ENCODE data around the gene PSMB4.

DNA sequence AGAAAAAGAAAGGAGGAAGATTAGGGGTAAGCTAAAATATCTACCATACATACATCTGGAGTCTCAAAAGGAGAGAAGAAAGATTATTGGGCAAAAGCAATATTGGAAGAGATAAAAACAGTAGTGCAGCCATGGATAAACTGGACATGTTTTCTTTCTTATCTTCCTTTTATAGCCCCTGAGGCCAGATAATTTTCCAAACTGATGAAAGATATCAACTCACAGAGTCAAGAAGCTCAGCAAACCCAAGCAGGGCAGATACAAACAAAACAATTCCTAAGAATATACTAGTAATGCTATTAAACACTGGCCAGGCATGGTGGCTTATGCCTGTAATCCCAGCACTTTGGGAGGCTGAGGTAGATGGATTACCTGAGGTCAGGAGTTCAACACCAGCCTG, 5.8 kb upstream of the PSMB4 start:
- TF ChIP-seq, protein P1, sequence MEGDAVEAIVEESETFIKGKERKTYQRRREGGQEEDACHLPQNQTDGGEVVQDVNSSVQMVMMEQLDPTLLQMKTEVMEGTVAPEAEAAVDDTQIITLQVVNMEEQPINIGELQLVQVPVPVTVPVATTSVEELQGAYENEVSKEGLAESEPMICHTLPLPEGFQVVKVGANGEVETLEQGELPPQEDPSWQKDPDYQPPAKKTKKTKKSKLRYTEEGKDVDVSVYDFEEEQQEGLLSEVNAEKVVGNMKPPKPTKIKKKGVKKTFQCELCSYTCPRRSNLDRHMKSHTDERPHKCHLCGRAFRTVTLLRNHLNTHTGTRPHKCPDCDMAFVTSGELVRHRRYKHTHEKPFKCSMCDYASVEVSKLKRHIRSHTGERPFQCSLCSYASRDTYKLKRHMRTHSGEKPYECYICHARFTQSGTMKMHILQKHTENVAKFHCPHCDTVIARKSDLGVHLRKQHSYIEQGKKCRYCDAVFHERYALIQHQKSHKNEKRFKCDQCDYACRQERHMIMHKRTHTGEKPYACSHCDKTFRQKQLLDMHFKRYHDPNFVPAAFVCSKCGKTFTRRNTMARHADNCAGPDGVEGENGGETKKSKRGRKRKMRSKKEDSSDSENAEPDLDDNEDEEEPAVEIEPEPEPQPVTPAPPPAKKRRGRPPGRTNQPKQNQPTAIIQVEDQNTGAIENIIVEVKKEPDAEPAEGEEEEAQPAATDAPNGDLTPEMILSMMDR (IDR thresholded peaks at IDR 0.05) = no peak
- TF ChIP-seq POLR2A (IDR thresholded peaks at IDR 0.05) (no peak), EP300 (IDR thresholded peaks at IDR 0.05) (no peak), POLR2AphosphoS5 (IDR thresholded peaks at IDR 0.05) (no peak)

All from sigmoid colon (tissue), 4 donors.